ENCODE results near the gene PIGL.

GRCh38 chr17:16325964-16326363 lies 109.0 kb downstream of the PIGL start:
- no peak for TF ChIP-seq POLR2A (IDR thresholded peaks at IDR 0.05)
- no peak for TF ChIP-seq CTCF (IDR thresholded peaks at IDR 0.05)

Data from body of pancreas (tissue), 4 donors.